HG03066 (cell line): ENCODE data around the gene MAN1C1.

ENCODE experiments used
- ATAC-seq: cut with Tn5 transposase; IDR thresholded peaks from one replicate; pipeline ENCODE4 v1.9.1; 2021; ENCODE audit warnings: low read depth; ENCODE audit not compliant: unreplicated experiment

MAN1C1 gene

DNA sequence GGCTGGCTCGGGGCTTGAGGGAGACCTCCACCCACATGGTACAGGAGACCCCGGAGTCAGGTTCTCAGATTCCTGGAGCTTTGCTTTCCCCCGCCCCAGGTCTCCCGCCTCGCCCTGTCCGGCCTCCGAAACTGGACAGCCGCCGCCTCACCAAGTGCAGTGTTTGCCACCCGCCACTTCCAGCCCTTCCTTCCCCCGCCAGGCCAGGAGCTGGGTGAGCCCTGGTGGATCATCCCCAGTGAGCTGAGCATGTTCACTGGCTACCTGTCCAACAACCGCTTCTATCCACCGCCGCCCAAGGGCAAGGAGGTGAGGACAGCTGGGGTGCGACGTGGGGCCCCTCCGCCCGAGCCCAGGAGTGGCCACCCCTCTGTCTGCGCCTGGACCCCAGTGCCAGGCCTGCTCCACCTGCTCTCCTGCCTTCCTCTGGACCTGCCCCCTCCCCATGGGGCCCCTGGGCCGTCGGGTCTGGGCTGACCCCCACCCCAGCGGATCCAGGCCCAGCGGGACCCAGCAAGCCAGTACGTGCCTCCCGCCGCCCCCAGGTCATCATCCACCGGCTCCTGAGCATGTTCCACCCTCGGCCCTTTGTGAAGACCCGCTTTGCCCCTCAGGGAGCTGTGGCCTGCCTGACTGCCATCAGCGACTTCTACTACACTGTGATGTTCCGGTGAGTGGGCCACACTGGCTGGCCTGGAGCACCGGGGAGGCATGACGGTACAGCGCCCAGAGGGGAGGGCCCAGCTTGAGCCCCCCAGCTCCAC lies 192.1 kb downstream of the MAN1C1 start:
- no peak for ATAC-seq

DNA sequence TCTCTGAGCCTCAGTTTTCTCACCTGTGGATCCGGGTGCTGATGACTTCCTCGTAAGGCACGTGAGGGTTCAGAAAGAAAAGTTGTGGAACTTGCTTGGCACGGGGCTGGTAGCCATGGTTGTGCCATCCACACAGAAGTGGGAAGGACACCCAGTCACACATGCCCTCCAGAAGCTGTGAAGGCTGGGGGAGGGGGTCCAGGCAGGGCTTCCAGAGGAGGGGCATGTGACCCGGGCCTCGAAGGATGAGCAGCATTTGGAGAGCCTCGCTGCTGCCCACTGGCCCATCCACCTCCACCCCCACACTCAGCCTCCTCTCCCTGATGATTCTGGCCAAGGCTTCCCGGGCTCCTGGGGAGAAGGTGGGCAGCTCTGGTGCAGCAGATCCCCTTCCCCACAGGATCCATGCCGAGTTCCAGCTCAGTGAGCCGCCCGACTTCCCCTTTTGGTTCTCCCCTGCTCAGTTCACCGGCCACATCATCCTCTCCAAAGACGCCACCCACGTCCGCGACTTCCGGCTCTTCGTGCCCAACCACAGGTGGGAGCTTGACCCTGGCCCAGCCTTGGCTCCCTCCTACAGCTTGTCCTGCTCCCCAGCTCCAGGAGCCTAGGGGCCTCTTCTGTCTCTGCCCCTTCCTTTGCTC lies 192.8 kb downstream of the MAN1C1 start:
- ATAC-seq: no peak

DNA sequence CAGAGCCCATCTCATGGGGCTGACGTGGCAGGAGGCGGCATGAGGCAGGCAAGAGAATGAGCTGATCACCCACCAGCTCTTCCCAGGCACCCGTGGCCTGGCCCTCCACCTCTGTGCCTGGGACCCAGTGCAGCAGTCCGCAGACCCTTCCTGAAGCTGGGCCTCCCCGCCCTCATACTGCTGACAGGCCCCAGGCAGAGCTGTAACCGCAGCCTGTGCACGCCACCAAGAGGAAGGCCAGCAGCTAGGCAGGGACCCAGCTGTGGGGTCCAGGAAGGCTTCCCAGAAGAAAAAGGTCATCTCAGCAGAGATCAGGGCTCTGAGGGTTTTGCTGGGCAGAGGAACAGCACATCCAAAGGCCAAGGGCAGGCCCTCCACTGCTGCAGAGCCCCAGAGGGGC lies 193.3 kb downstream of the MAN1C1 start:
- no peak for ATAC-seq

DNA sequence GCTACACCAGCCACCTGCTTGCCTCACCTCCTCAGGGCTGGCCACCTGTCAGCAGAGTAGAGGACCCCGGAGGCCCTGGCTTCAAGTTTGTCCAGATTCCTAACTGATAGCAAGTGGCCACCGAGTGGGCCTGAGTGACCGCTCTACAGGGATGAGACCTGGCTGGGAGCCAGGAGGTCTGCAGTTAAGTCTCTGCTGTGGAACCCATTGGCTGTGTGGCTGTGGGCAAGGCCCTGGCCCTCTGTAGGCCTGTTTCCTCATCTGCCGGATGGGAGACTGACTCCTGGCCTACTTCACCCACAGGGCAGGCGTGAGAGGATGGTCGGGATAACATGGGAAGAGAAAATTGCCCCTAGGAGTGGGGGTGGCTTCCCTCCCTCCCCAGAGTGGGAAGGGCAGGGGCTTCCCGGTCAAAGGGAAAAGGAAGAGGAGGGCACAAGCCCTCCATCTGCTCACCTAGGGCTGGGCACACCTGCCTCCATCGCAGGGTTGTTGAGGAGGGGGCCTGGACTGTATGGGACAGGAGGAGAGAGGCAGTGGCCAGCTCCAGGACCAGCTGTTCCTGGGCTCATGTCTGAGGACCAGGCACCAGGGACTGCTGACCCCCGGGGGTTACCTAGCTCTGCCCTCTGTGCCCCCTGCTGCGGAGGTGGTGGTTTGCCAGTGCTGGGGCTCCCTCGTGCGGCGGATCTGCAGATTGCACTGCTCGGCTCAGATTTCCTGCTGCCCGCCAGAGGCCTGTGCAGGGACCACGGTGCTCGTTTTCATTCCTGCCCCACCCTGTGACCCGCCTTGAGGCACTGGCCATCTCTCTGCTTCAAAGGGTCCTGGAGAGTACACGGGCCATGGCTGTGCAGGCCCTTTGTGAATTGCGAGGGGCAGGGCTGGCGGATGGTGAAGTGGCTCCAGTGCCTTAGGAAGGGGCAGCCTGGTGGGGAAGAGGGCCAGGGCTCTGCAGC lies 194.0 kb downstream of the MAN1C1 start:
- no peak for ATAC-seq

DNA sequence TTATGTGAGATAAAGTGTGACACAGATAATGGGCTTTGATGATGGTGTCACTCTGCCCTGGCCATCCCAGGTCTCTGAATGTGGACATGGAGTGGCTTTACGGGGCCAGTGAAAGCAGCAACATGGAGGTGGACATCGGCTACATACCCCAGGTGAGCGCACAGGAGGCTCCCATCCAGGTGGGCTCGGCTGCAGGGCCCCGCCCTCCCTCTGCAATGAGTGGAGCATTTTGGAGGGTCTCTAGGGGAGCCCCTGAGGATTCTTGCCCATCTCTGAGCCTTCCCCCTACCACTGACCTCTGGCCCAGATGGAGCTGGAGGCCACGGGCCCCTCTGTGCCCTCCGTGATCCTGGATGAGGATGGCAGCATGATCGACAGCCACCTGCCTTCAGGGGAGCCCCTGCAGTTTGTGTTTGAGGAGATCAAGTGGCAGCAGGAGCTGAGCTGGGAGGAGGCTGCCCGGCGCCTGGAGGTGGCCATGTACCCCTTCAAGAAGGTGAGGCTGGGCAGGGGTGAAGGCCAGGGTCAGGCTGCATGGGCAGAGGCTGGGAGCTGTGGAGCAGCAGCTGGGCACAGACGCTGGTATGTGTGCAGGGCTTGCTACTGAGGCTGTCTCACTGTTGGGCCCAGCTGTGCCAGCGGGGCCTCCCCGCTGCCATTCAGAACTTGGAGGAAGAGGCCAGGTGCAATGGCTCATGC lies 194.9 kb downstream of the MAN1C1 start:
- no peak for ATAC-seq

DNA sequence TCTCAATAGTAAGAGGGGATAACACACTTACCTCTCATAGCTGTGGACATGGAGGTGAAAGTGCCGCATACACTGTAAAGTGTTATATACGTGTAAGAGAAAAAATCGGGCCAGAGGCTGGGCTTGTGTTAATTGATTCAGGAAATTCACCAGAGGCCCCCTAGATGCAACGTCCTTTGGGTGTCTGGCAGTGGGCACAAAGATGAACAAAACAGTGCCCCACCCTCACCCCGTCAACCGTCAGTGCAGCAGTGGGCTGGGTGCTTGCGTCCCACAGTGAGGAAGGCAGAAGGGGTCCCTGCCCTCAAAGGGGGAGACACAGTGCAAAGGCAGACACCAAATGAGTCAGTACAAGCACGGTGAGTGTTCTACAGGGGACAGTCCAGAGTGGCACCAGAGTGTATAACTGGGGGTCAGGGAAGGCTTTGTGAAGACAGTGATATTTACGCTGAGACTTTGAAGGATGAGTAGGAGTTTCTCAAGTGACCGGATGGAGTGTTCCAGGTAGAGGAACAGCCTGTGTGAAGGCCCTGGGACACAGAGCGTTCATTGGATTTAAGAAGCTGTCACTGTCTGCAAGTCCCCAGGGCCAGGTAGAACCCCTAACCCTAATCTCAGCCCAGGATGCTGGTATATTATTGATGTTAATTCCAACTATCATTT lies 196.6 kb downstream of the MAN1C1 start:
- ATAC-seq: no peak

DNA sequence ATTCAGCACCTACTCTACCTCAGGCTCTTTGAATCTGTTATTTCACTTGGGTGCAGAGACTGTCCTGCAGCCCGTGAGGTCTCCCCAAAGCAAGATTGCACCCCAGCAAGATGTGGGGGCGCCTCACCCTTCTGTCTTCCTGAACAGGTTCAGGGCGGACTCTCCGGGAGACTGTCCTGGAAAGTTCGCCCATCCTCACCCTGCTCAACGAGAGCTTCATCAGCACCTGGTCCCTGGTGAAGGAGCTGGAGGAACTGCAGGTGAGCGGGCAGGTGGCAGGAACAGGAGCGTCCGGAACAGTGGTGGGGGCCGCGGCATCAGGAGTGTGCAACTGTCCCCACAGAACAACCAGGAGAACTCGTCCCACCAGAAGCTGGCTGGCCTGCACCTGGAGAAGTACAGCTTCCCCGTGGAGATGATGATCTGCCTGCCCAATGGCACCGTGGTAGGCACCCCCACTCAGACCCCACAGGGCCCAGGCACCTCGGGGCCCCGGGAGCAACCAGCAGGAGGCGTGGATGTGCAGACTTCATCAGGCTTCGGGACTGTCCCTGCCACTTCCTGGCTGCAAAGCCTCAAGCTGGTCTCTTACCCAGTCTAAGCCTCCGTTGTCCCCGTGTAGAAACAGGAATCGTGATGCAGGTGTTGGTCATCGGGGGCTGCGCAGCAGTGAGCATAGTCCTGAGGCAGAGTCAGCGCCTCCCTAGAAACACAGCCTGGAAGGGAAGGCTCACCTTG lies 197.3 kb downstream of the MAN1C1 start:
- ATAC-seq: no peak

DNA sequence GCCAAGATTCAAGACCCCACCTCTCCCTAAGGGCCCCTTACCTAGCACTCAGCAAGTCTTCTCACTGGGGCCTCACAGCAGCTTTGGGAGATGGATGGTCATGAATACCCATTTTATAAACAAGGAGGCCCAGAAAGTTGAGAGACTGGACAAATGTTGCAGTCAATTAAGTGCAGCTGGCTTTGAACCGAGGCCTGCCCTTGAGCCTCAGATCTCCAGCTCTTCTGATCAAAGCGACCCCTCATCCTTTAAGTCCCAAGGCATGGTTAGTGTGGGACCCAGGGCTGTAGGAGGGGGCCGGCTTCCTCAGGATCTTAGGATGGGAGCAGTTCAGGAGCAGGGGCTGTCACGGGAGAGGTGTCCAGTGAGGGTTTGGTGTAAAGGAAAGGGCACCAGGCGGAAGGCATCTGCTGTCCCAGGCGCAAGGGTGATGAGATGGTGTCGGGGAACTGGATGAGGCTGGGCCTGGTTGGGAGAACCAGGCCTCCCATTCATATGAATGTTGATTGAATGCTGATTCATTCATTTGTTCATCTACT lies 198.0 kb downstream of the MAN1C1 start:
- ATAC-seq: no peak

DNA sequence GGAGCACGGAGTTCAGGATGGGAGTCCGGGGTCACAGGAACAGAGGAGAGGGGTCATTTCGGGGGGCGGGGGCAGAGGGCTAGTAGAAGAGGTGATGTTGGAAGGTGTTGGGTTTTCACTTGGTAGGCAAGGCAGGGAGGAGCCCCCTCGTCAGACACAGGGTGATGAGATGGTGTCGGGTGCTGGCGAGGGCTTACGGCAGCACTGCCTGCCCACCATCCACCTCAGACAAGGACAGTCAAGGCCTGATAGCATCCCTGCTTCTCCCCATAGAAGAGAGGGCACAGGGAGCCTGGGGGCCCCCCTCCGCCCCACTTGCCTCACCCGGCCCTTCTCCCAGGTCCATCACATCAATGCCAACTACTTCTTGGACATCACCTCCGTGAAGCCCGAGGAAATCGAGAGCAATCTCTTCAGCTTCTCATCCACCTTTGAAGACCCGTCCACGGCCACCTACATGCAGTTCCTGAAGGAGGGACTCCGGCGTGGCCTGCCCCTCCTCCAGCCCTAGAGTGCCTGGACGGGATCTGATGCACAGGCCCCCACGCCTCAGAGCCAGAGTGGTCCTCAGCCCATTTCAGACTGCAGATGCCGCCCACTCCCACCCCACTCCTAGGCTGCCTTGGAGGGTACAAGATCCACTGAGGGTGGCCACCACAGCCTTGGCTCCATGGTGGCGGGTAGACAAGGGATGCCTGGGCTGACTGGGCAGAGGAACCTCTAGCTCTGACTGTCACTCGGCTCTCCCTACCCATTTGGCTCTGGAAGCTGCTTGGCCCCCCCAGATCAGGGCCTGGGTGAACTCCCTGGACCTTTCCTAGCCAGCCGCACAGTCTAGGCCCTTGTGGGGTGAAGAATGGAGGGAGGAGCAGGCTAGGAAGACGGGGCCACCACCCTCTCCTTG lies 198.9 kb downstream of the MAN1C1 start:
- ATAC-seq: no peak

DNA sequence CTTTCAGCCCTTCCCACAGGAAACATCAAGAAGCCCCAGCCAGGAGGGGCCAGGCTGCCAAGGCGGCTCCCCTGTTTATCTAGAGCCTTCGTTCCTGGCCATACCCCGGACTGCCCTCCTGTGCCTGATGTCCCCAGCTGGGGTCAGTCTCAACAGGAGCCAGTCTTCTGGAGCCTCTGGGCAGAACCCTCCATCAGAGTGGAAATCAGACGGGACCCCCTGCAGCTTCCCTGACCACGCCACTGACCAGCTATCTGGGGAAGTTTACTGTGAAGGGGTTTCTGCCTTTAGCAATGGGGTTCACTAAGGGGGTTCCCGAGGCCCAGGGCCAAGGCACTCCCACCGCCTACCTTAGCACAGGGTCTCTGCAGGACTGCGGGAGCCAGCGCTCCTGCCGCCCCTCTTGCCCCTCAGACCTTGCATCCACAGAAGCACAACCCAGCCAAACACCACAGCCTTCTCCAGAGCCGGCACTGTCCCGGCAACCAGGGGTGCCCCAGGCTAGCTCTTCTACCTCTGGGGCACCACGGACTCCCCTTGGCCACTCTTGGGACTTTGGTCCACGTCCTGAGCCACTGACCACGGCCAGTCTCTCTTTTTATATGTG lies 199.6 kb downstream of the MAN1C1 start:
- ATAC-seq: no peak

DNA sequence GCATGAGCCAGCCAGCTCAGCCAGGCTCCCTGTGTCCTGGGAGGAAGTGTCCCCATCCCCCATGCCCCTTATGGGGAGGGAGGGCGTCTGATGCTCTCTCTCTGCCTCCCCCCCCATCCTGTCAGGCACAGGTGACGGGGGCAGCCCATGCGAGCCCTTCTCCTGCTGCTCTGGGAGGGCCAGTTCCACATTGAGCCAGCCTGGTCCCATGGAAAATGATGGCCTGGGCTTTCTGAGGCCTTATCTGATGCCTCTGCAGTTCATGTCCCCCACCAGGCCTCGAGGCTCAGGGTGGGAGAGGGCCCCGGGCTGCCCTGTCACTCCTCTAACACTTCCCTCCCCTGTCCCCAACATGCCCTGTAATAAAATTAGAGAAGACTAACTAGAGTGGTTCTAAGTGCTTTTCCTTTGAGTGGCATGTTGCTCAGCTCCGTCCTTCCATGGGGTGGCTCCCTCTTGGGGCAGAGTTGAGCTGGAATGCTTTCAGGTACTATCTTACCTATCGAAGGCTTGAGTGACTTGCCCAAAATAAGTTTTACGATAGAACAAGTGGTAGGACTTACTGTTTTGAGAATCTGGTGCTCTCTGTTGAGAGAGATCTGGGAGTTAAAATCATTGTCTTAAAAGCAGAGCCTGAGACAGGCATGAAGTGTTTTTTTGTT lies 201.4 kb downstream of the MAN1C1 start:
- no peak for ATAC-seq

DNA sequence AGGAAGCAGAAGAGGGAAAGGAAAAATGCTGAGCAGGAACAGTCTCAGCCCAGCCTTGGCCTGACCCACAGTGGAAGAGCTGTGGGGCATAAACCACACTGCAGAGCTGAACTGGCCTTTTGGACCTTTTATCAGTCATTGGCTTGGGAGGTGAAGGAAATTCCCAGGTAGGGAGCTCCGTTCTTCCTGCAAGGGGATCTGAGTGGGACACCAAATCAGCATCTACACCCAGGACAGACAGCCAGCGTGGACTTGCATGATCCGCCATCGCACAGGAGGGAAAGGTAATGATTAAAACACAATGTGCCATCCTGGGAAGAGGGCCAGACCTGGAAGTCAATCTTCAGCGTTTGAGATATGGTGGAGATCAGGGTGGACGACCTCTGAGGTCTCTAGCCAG lies 202.0 kb downstream of the MAN1C1 start:
- ATAC-seq: no peak

DNA sequence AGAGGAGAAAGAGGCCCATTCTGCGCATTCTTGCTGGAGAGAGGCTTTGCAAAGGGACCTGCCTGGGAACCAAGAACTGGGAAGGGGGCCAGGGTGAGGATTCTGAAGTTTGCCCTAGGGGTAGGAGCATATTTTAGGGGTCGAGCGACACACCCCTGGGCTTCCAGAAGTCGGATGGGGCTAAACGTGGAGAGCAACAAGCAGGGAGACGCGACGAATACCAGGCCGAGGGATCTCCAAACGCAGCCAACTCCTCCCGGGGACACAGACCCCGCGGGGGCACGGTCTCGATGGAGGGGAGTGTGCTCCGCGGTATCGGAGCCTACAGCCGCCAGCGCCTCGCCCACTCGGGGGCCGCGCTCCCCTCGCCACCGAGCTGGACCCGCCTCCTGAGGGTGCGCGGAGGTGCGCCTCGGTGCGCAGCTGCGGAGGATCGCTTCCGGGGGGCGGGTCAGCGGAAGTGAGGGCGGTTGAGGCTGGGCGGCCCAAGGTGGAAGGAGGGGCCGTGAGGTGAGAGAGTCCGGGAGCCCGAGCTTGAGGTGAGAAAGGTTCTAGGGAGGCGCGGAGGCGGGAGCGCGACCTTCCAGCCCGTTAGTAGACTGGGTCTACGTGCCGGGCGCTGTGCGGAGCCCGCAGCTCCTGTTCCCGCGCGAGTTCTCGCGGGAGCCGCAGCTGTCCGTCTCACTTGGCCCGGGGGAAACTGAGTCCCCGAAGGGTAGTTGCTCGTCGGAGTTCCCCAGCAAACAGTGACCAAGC lies 203.1 kb downstream of the MAN1C1 start, which contains the start of gene MTFR1L:
Gene MTFR1L, plus strand, starts transcription at position 464 of the 756 bp plus-strand sequence. CDS start 3,151 bp downstream, outside the sequence.
- ATAC-seq: peak; percentile 79

DNA sequence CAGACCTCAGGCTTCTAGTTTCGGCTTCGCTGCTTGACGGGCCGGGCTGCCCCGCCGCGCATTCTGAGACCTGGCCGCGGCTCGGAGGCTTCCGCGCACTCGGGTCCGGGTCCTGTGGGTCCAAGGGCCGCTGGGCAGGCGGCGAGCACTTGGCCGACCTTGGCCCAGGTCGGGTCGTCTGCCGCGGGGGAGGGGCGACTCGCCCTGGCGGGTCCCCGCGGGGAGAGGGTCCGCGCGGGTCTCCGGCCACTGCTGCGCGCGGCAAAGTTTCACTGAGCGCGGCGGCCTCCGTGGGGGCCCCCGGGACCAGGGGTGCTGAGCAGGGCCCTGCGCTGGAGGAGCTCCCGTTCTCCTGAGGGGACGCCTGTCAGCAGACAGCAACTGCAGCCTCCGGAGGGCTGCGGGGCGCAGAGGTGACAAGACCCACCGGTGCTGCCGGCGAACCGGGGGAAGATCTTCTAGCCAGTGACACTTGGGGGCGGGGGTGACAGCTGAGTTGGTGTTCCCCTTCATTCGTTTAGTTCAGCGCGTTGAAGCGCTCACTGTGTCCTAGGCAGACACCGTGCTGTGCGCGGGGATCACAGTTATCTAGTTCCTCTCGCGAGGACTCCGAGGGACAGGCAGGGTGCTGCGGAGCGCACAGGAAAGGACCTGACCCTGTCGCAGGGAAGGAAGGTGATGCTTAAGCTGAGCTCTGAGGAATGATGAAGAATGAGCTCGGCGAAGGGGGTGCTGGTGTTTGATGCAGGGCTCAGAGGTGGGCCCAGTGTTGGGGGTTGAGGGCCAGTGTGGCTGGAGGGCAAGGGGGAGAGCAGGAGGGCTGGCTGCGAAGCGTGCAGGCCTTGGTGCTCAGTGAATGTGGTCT lies 203.9 kb downstream of the MAN1C1 start:
- ATAC-seq: peak; percentile 55

DNA sequence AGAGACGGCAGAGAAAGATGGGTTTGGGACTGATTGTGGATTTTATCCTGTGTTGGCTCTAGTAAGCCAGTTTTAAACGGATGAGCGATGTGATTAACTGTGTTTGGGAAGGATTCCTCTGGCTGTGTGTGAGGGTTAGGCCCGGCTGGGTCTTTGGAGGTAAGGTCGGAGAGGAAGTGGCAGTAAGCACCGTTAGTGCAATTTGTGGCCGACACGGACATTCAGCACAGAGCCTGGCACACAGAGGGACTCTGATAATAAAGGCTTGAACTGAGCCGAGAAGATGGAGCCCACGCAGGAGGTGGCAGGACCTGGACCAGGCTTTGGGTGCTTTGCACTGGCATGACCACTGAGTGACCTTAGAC lies 204.5 kb downstream of the MAN1C1 start:
- no peak for ATAC-seq
